ENCODE measurements around the gene RORB. TPM values are rescaled to one million over a fixed set of nuclear protein-coding genes. Genes with fewer than 3 reads are reported as not detected.

Gene RORB
- total RNA-seq, result 0.02 and 0.05 TPM in 2 replicates

- Mint-ChIP-seq H3K4me1 (peaks cover 32% of the 10 kb centered on the region), H3K4me3 (peak within 1 kb of the TSS; percentile 88), H3K27me3 (peaks cover 59% of the 10 kb centered on the region), H3K27ac (peak within 1 kb of the TSS; percentile 68), H3K9me3 (peaks cover 3% of the 10 kb centered on the region), H3K36me3 (ENCODE audit: low read depth) (no peaks in the 10 kb centered on the region)
- DNase-seq, result peak; percentile 84
- intact Hi-C loops (cut with micrococcal nuclease), result no loop called here
Observed at GRCh38 chr9:74496819-74497747, at the start of gene RORB. TSS of gene RORB (plus strand) at chr9:74497335. CDS start at chr9:74497977, 642 bp downstream.

- no peaks in the 10 kb centered on the region for H3K36me3 Mint-ChIP-seq (ENCODE audit: low read depth)
- H3K27ac Mint-ChIP-seq, result no peak overlapping the region
- no peak for DNase-seq
- no peaks in the 10 kb centered on the region for H3K27me3 Mint-ChIP-seq
- intact Hi-C loops (cut with micrococcal nuclease), result no loop called here
- no peaks in the 10 kb centered on the region for H3K4me1 Mint-ChIP-seq
- H3K4me3 Mint-ChIP-seq, result no peak overlapping the region
- H3K9me3 Mint-ChIP-seq, result no peaks in the 10 kb centered on the region
Observed at GRCh38 chr9:74447451-74448193, 49.5 kb upstream of the RORB start.

- H3K27ac Mint-ChIP-seq, result no peak overlapping the region
- H3K4me3 Mint-ChIP-seq, result no peak overlapping the region
- no peaks in the 10 kb centered on the region for H3K4me1 Mint-ChIP-seq
- H3K27me3 Mint-ChIP-seq, result no peaks in the 10 kb centered on the region
- H3K36me3 Mint-ChIP-seq (ENCODE audit: low read depth), result no peaks in the 10 kb centered on the region
- DNase-seq, result no peak
- no peaks in the 10 kb centered on the region for H3K9me3 Mint-ChIP-seq
- intact Hi-C loops (cut with micrococcal nuclease), result no loop called here
Observed at GRCh38 chr9:74449060-74449459, 48.1 kb upstream of the RORB start.

- Mint-ChIP-seq H3K9me3 (no peaks in the 10 kb centered on the region), H3K36me3 (ENCODE audit: low read depth) (no peaks in the 10 kb centered on the region), H3K27me3 (no peaks in the 10 kb centered on the region), H3K4me1 (no peaks in the 10 kb centered on the region), H3K4me3 (no peak overlapping the region), H3K27ac (no peak overlapping the region)
- intact Hi-C loops (cut with micrococcal nuclease), result no loop called here
- no peak for DNase-seq
Observed at GRCh38 chr9:74458832-74459231, 38.3 kb upstream of the RORB start.

- no peaks in the 10 kb centered on the region for H3K27me3 Mint-ChIP-seq
- intact Hi-C loops (cut with micrococcal nuclease), result loop anchor here (10.0 kb wide), 1 partner anchor 579 kb away; no protein-coding TSS in a partner anchor
- H3K4me1 Mint-ChIP-seq, result no peaks in the 10 kb centered on the region
- no peak overlapping the region for H3K27ac Mint-ChIP-seq
- H3K36me3 Mint-ChIP-seq (ENCODE audit: low read depth), result no peaks in the 10 kb centered on the region
- H3K9me3 Mint-ChIP-seq, result no peaks in the 10 kb centered on the region
- no peak overlapping the region for H3K4me3 Mint-ChIP-seq
- DNase-seq, result no peak
Observed at GRCh38 chr9:74463825-74464224, 33.3 kb upstream of the RORB start.

DNA sequence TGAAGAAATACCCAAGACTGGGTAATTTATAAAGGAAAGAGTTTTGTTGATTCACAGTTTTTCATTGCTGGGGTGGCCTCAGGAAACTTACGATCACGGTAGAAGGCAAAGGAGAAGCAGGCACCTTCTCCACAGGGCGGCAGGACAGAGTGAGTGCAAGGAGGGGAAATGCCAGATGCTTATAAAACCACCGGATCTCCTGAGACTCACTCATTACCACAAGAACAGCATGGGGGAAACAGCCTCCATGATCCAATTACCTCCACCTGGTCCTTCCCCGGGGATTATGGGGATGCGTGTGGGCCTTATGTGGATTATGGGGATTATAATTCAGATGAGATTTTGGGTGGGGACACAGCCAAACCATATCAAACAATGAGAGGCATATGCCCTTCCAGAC is 18.5 kb upstream of the RORB start:
- Mint-ChIP-seq H3K27me3 (no peaks in the 10 kb centered on the region), H3K4me1 (no peaks in the 10 kb centered on the region), H3K9me3 (no peaks in the 10 kb centered on the region), H3K36me3 (ENCODE audit: low read depth) (no peaks in the 10 kb centered on the region), H3K4me3 (no peak overlapping the region), H3K27ac (no peak overlapping the region)
- DNase-seq, result no peak
- intact Hi-C loops (cut with micrococcal nuclease), result no loop called here

DNA sequence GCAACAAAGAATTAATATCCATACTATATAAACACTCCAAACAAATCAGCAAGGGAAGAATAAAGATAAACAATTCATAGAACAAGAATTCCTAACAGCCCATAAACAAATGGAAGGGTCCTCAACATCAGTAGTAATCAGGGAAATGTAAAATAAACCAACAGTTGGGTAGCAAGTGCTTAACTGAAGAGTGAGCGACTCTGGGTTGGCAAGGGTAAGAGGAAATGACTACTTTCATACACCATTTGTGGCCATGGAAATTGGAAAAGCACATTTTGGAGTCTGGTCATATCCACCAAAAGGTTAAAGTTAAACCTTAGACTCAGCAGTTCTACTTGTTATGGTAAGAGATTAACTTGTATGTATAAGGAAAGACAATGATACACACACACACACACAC is 17.4 kb upstream of the RORB start:
- DNase-seq, result no peak
- Mint-ChIP-seq H3K27ac (no peak overlapping the region), H3K27me3 (no peaks in the 10 kb centered on the region), H3K9me3 (no peaks in the 10 kb centered on the region), H3K4me3 (no peak overlapping the region), H3K36me3 (ENCODE audit: low read depth) (no peaks in the 10 kb centered on the region), H3K4me1 (no peaks in the 10 kb centered on the region)
- intact Hi-C loops (cut with micrococcal nuclease), result no loop called here

GRCh38 chr9:74487395-74487794 is 9.7 kb upstream of the RORB start:
- Mint-ChIP-seq H3K4me3 (no peak overlapping the region), H3K27me3 (peaks cover 5% of the 10 kb centered on the region), H3K27ac (no peak overlapping the region), H3K9me3 (no peaks in the 10 kb centered on the region), H3K36me3 (ENCODE audit: low read depth) (no peaks in the 10 kb centered on the region), H3K4me1 (no peaks in the 10 kb centered on the region)
- intact Hi-C loops (cut with micrococcal nuclease), result no loop called here
- no peak for DNase-seq

- Mint-ChIP-seq H3K27ac (no peak overlapping the region), H3K36me3 (ENCODE audit: low read depth) (no peaks in the 10 kb centered on the region), H3K27me3 (peaks cover 32% of the 10 kb centered on the region), H3K9me3 (no peaks in the 10 kb centered on the region), H3K4me1 (peaks cover 13% of the 10 kb centered on the region), H3K4me3 (no peak overlapping the region)
- intact Hi-C loops (cut with micrococcal nuclease), result no loop called here
- no peak for DNase-seq
Observed at GRCh38 chr9:74493512-74493911, 3.6 kb upstream of the RORB start.

- Mint-ChIP-seq H3K27ac (no peak overlapping the region), H3K4me3 (no peak overlapping the region), H3K36me3 (ENCODE audit: low read depth) (no peaks in the 10 kb centered on the region), H3K4me1 (peaks cover 20% of the 10 kb centered on the region), H3K27me3 (peaks cover 39% of the 10 kb centered on the region), H3K9me3 (peaks cover 3% of the 10 kb centered on the region)
- intact Hi-C loops (cut with micrococcal nuclease), result no loop called here
- no peak for DNase-seq
Observed at GRCh38 chr9:74494490-74494889, 2.6 kb upstream of the RORB start.

GRCh38 chr9:74496406-74496805 is 729 bp upstream of the RORB start:
- Mint-ChIP-seq H3K27me3 (peaks cover 56% of the 10 kb centered on the region), H3K36me3 (ENCODE audit: low read depth) (no peaks in the 10 kb centered on the region), H3K4me3 (peak overlapping the region; percentile 88), H3K27ac (no peak overlapping the region), H3K4me1 (peaks cover 32% of the 10 kb centered on the region), H3K9me3 (peaks cover 3% of the 10 kb centered on the region)
- DNase-seq, result no peak
- intact Hi-C loops (cut with micrococcal nuclease), result no loop called here

- H3K9me3 Mint-ChIP-seq, result peaks cover 3% of the 10 kb centered on the region
- intact Hi-C loops (cut with micrococcal nuclease), result no loop called here
- H3K27ac Mint-ChIP-seq, result peak overlapping the region; percentile 68
- H3K27me3 Mint-ChIP-seq, result peaks cover 62% of the 10 kb centered on the region
- H3K4me3 Mint-ChIP-seq, result peak overlapping the region; percentile 88
- H3K4me1 Mint-ChIP-seq, result peaks cover 32% of the 10 kb centered on the region
- peak; percentile 76 for DNase-seq
- H3K36me3 Mint-ChIP-seq (ENCODE audit: low read depth), result no peaks in the 10 kb centered on the region
Observed at GRCh38 chr9:74497748-74498620, 849 bp downstream of the RORB start.

DNA sequence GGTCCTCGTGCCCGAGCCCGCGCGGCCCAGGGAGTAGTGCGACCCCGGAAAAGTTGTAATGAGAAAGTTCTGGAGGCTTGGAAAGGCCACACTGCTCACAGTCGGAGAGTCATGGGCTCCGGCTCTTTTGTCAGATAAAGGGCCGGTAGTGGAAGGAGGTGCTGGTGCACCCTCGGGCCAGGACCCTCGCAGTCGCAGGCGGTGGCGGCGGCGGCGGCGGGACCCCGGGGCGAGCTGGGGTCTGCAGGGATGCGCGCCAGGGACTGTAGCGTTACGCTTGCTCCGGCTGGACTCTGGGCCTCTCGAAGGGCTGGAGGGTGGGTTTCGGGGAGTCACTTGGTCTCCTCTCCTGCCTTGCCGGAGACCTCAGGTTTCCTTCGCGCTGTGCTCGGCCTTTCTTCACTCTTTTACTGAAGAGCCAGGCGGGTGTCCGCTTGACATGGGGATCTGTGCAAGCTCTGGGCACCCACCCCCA is 1.5 kb downstream of the RORB start:
- H3K9me3 Mint-ChIP-seq, result peaks cover 3% of the 10 kb centered on the region
- H3K27ac Mint-ChIP-seq, result no peak overlapping the region
- peak overlapping the region; percentile 88 for H3K4me3 Mint-ChIP-seq
- H3K36me3 Mint-ChIP-seq (ENCODE audit: low read depth), result no peaks in the 10 kb centered on the region
- H3K27me3 Mint-ChIP-seq, result peaks cover 63% of the 10 kb centered on the region
- H3K4me1 Mint-ChIP-seq, result peaks cover 32% of the 10 kb centered on the region
- no peak for DNase-seq
- intact Hi-C loops (cut with micrococcal nuclease), result no loop called here

All from activated CD4-positive, alpha-beta T cell treated with anti-CD3 and anti-CD28 coated beads, Interleukin-2, amount 10 ng/mL, durations not matched to agents 24 days and 14 days (primary cell).